CD14-positive monocyte (primary cell): ENCODE results near the gene AMOTL1. TPM values are rescaled to one million over a fixed set of nuclear protein-coding genes. Genes with fewer than 3 reads are reported as not detected.

Source experiments
- DNase-seq, 3 donors: peaks; one replicate each; pipeline ENCODE4 v3.0.0-alpha.2; 2011 to 2022
- H2AFZ ChIP-seq: 2 replicates; pipeline ENCODE4 v1.6.0; 2012; ENCODE audit warnings: mild to moderate bottlenecking, low read depth, low read length, inconsistent platforms; ENCODE audit not compliant: insufficient read depth, poor library complexity, severe bottlenecking
- H3K27ac ChIP-seq, 2 donors: 1 replicate in 1 of 2; 2 replicates in 1 of 2; pipeline ENCODE4 v1.5.1; 2012 to 2013; ENCODE audit warnings: low read length in 2 of 2, control low read depth in 1 of 2, inconsistent platforms in 1 of 2, low read depth in 1 of 2, mild to moderate bottlenecking in 1 of 2
- H3K27me3 ChIP-seq, 2 donors: one replicate each; pipeline versions ENCODE4 v1.6.0 to v1.6.1; 2011 to 2013; ENCODE audit warnings: low read length in 2 of 2; ENCODE audit not compliant: control insufficient read depth in 2 of 2, insufficient read depth in 2 of 2
- H3K36me3 ChIP-seq, 2 donors: replicated peaks in 1 of 2; 1 replicate in 1 of 2; 2 replicates in 1 of 2; pipeline versions ENCODE4 v1.5.1 to v1.6.1; 2012 to 2013; ENCODE audit warnings: low read length in 2 of 2, control low read depth in 1 of 2, inconsistent platforms in 1 of 2, mild to moderate bottlenecking in 1 of 2; ENCODE audit not compliant: insufficient read depth in 2 of 2, control insufficient read depth in 1 of 2
- H3K4me1 ChIP-seq, 2 donors: 1 replicate in 1 of 2; 2 replicates in 1 of 2; pipeline versions ENCODE4 v1.5.1 to v1.6.1; 2012 to 2013; ENCODE audit warnings: low read length in 2 of 2, control low read depth in 1 of 2, inconsistent platforms in 1 of 2, mild to moderate bottlenecking in 1 of 2, moderate library complexity in 1 of 2; ENCODE audit not compliant: insufficient read depth in 2 of 2, control insufficient read depth in 1 of 2
- H3K4me2 ChIP-seq: replicated peaks from 2 replicates; pipeline ENCODE3; 2012; ENCODE audit warnings: low read length, moderate library complexity, mild to moderate bottlenecking; ENCODE audit not compliant: poor library complexity, severe bottlenecking; ENCODE audit errors: extremely low read depth
- H3K4me3 ChIP-seq, 3 experiments: fragments of 200-600 bp in 1 of 3; sonication (generic) in 1 of 3; replicated peaks in 1 of 3; 1 replicate in 2 of 3; 2 replicates in 1 of 3; pipeline ENCODE4 v1.5.1; 2011 to 2013; ENCODE audit warnings: low read length in 3 of 3, mild to moderate bottlenecking in 3 of 3, control low read depth in 2 of 3, low read depth in 2 of 3, inconsistent platforms in 1 of 3, moderate library complexity in 1 of 3
- H3K79me2 ChIP-seq: 2 replicates; pipeline ENCODE4 v1.6.0; 2012; ENCODE audit warnings: mild to moderate bottlenecking, control low read depth, inconsistent platforms, low read length, moderate library complexity; ENCODE audit not compliant: insufficient read depth
- H3K9ac ChIP-seq: 2 replicates; pipeline ENCODE4 v1.6.0; 2017; ENCODE audit warnings: low read length, mild to moderate bottlenecking; ENCODE audit not compliant: insufficient read depth, poor library complexity, severe bottlenecking
- H3K9me3 ChIP-seq, 2 donors: replicated peaks in 1 of 2; 1 replicate in 1 of 2; 2 replicates in 1 of 2; pipeline versions ENCODE4 v1.5.1 to v1.6.1; 2012 to 2013; ENCODE audit warnings: low read length in 2 of 2, control low read depth in 1 of 2; ENCODE audit not compliant: control insufficient read depth in 1 of 2, insufficient read depth in 1 of 2
- H4K20me1 ChIP-seq: 2 replicates; pipeline ENCODE4 v1.6.0; 2012; ENCODE audit warnings: mild to moderate bottlenecking, low read length, control low read depth, moderate library complexity; ENCODE audit not compliant: insufficient read depth
- H3K27ac Mint-ChIP-seq, 7 donors: one replicate each; pipeline ENCODE4 v1.8.0; 2020; ENCODE audit warnings: mild to moderate bottlenecking in 7 of 7, mixed read lengths in 7 of 7, moderate library complexity in 6 of 7, inconsistent platforms in 2 of 7
- H3K27me3 Mint-ChIP-seq, 3 donors: one replicate each; pipeline ENCODE4 v1.8.0; 2021 to 2022; ENCODE audit warnings: low read depth in 3 of 3, mild to moderate bottlenecking in 3 of 3, mixed read lengths in 3 of 3, moderate library complexity in 3 of 3, inconsistent platforms in 1 of 3
- H3K36me3 Mint-ChIP-seq, 2 donors: one replicate each; pipeline ENCODE4 v1.8.0; 2020; ENCODE audit warnings: mixed read lengths in 2 of 2, inconsistent platforms in 1 of 2, mild to moderate bottlenecking in 1 of 2
- H3K4me1 Mint-ChIP-seq: one replicate; pipeline ENCODE4 v1.8.0; 2020; ENCODE audit warnings: mild to moderate bottlenecking, mixed read lengths
- H3K4me3 Mint-ChIP-seq, 2 donors: one replicate each; pipeline ENCODE4 v1.8.0; 2020; ENCODE audit warnings: mild to moderate bottlenecking in 2 of 2, mixed read lengths in 2 of 2, moderate library complexity in 1 of 2
- H3K9me3 Mint-ChIP-seq, 7 donors: one replicate each; pipeline ENCODE4 v1.8.0; 2020 to 2022; ENCODE audit warnings: mixed read lengths in 7 of 7, mild to moderate bottlenecking in 6 of 7, moderate library complexity in 6 of 7, inconsistent platforms in 2 of 7
- CTCF ChIP-seq: fragments of 200-600 bp; IDR thresholded peaks from one replicate; pipeline ENCODE4 v1.8.0; 2022; ENCODE audit warnings: antibody characterized with exemption, mild to moderate bottlenecking
- WGBS: methylation state at CpG from one replicate; pipeline ENCODE4 v1.1.5; 2013; ENCODE audit warnings: missing lambda C conversion rate; ENCODE audit not compliant: insufficient coverage; 5-methylcytosine and 5-hydroxymethylcytosine counted together
- intact Hi-C, 2 donors: fragments of 100-400 bp; cut with micrococcal nuclease; formaldehyde crosslinking; loops; one replicate each; pipeline versions ENCODE4 v1.15.0 to v1.15.1; 2023
- polyA plus RNA-seq, 3 donors: library from polyadenylated mRNA; depleted of rRNA in 1 of 3; unstranded in 2 of 3; stranded (reverse) in 1 of 3; fragments of 300-500 nt in 2 of 3; fragments of >200 nt in 1 of 3; fragmentation: Illumina TruSeq in 2 of 3; gene quantifications; 1 replicate in 2 of 3; 2 replicates in 1 of 3; pipeline ENCODE4 v1.2.3, GENCODE V29; 2012 to 2021

AMOTL1 gene
- polyA plus RNA-seq, 3 donors = 0.41 to 0.66 (median 0.46) TPM

DNA sequence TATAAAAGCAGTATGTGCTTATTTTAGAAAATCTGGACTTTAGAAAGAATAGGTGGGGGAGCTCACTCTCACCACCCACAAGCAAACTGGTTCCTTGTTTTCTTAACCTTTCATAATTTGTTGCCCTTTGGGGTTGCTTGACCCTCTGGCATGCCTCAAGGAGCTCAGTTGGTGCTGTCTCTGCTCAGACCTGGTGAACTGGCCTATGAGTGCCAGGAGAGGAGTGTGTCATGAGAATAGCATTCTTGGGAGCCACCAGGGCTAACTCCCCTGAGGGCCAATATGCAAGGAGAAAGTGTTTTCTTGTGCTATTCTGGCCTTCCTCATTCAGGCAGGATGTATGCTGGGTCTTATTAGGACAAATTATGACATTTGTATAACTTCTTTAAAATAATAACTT, 21.0 kb upstream of the AMOTL1 start:
- H3K4me2 ChIP-seq = no peak overlapping the region
- H2AFZ ChIP-seq = no peak overlapping the region
- Mint-ChIP-seq H3K9me3 (peaks cover 0 to 3% (median 0%) of the 10 kb centered on the region in 7 donors), H3K27ac (no peak overlapping the region), H3K27me3 (peaks cover 2 to 15% (median 5%) of the 10 kb centered on the region in 3 donors), H3K4me3 (no peak overlapping the region), H3K4me1 (peaks cover 8% of the 10 kb centered on the region), H3K36me3 (no peaks in the 10 kb centered on the region)
- H3K4me1 ChIP-seq = no peaks in the 10 kb centered on the region
- H3K27ac ChIP-seq = no peak overlapping the region
- H4K20me1 ChIP-seq = no peaks in the 10 kb centered on the region
- H3K9ac ChIP-seq = no peak overlapping the region
- H3K79me2 ChIP-seq = no peaks in the 10 kb centered on the region
- DNase-seq = no peak
- intact Hi-C loops = no loop called here
- no peaks in the 10 kb centered on the region for H3K36me3 ChIP-seq
- H3K4me3 ChIP-seq = no peak overlapping the region
- no peaks in the 10 kb centered on the region for H3K9me3 ChIP-seq
- peaks cover 0 to under 1% of the 10 kb centered on the region in 2 donors for H3K27me3 ChIP-seq
- TF ChIP-seq CTCF = no peak

- intact Hi-C loops = no loop called here
- H3K9me3 Mint-ChIP-seq = peaks cover 0 to 3% (median 0%) of the 10 kb centered on the region in 7 donors
- H2AFZ ChIP-seq = no peak overlapping the region
- no peaks in the 10 kb centered on the region for H3K36me3 Mint-ChIP-seq
- no peaks in the 10 kb centered on the region for H4K20me1 ChIP-seq
- H3K27me3 Mint-ChIP-seq = peaks cover 3 to 17% (median 8%) of the 10 kb centered on the region in 3 donors
- WGBS = 72% methylated on average over 3 of the region's 4 CpGs
- no peak for TF ChIP-seq CTCF
- H3K9ac ChIP-seq = no peak overlapping the region
- no peak overlapping the region for H3K4me3 Mint-ChIP-seq
- H3K27ac ChIP-seq = no peak overlapping the region
- H3K36me3 ChIP-seq = no peaks in the 10 kb centered on the region
- no peaks in the 10 kb centered on the region for H3K79me2 ChIP-seq
- H3K27ac Mint-ChIP-seq = no peak overlapping the region
- H3K9me3 ChIP-seq = no peaks in the 10 kb centered on the region
- peaks cover 0 to under 1% of the 10 kb centered on the region in 2 donors for H3K27me3 ChIP-seq
- no peaks in the 10 kb centered on the region for H3K4me1 ChIP-seq
- no peak for DNase-seq
- no peak overlapping the region for H3K4me2 ChIP-seq
- H3K4me1 Mint-ChIP-seq = peaks cover 8% of the 10 kb centered on the region
- H3K4me3 ChIP-seq = no peak overlapping the region
These were observed 20.5 kb upstream of the AMOTL1 start for GRCh38 chr11:94747601-94748041.
